GM12878 (cell line): Measurements from ENCODE around the gene MTMR3. TPM values are rescaled to one million over a fixed set of nuclear protein-coding genes. Genes with fewer than 3 reads are reported as not detected.

Experiments
- ATAC-seq: fragments of 200-7000 bp; cut with Tn5 transposase; 3 replicates; pipeline ENCODE4 v1.9.1; 2020; ENCODE audit warnings: mild to moderate bottlenecking, moderate library complexity
- BruUV-seq: library from RNA; stranded (reverse); fragments of 400-500 nt; replicated peaks from 2 replicates; lab custom pipeline; 2021; lab: Mats Ljungman, UMichigan
- CTCF ChIA-PET: fragments of 300-600 bp; sonication (Branson Sonifier 250); formaldehyde crosslinking; extraction: SDS; loops from one replicate; lab custom pipeline; 2021; ENCODE audit warnings: inconsistent platforms; lab: Yijun Ruan, JAX
- POLR2A ChIA-PET: fragments of 350-600 bp; formaldehyde crosslinking; extraction: SDS; loops from one replicate; lab custom pipeline; 2021; ENCODE audit warnings: inconsistent platforms; lab: Charles Lee
- RAD21 ChIA-PET: fragments of 300-600 bp; sonication (Branson Sonifier 250); formaldehyde crosslinking; loops from one replicate; lab custom pipeline; 2023; ENCODE audit warnings: antibody characterized with exemption; ENCODE audit not compliant: unreplicated experiment; lab: Charles Lee
- SMC1A ChIA-PET: fragments of 300-600 bp; sonication (Branson Sonifier 250); formaldehyde crosslinking; loops from one replicate; lab custom pipeline; 2023; ENCODE audit not compliant: unreplicated experiment, uncharacterized antibody; lab: Charles Lee
- DNase-seq: peaks from one replicate; pipeline ENCODE4 v3.0.0-alpha.2; 2011; ENCODE audit warnings: low read depth, low spot score
- FAIRE-seq: peaks from 3 replicates; lab custom pipeline; 2011; peaks lifted over from hg19 to GRCh38; lab: Jason Lieb, UNC
- H2AFZ ChIP-seq: 2 replicates; pipeline ENCODE4 v1.6.0; 2011; ENCODE audit warnings: low read depth, low read length, control low read depth; ENCODE audit not compliant: control insufficient read depth
- H3K27ac ChIP-seq: 2 replicates; pipeline ENCODE4 v1.5.1; 2011; ENCODE audit warnings: control low read depth; ENCODE audit not compliant: control insufficient read depth, insufficient read depth
- H3K27me3 ChIP-seq, 2 experiments: replicated peaks in 1 of 2; 2 replicates each; pipeline versions ENCODE4 v1.6.0 to v1.6.1; 2011; ENCODE audit warnings: low read length in 1 of 2; ENCODE audit not compliant: control insufficient read depth in 2 of 2, insufficient read depth in 2 of 2
- H3K36me3 ChIP-seq, 2 experiments: 2 replicates each; pipeline ENCODE4 v1.5.1; 2011; ENCODE audit warnings: low read length in 1 of 2; ENCODE audit not compliant: control insufficient read depth in 2 of 2, insufficient read depth in 2 of 2
- H3K4me1 ChIP-seq: 2 replicates; pipeline ENCODE4 v1.6.1; 2011; ENCODE audit warnings: mild to moderate bottlenecking, low read length, moderate library complexity, mixed read lengths; ENCODE audit not compliant: control insufficient read depth, insufficient read depth
- H3K4me2 ChIP-seq: 2 replicates; pipeline ENCODE4 v1.6.0; 2011; ENCODE audit warnings: control low read depth; ENCODE audit not compliant: control insufficient read depth, insufficient read depth
- H3K4me3 ChIP-seq: fragments of 200-600 bp; sonication (generic); 2 replicates; pipeline ENCODE4 v1.5.1; 2016
- H3K79me2 ChIP-seq: 2 replicates; pipeline ENCODE4 v1.6.0; 2011; ENCODE audit warnings: low read length; ENCODE audit not compliant: control insufficient read depth, insufficient read depth
- H3K9ac ChIP-seq: 2 replicates; pipeline ENCODE4 v1.8.0; 2011; ENCODE audit warnings: low read length, control low read depth, mixed read lengths; ENCODE audit not compliant: control insufficient read depth, insufficient read depth
- H3K9me3 ChIP-seq: replicated peaks from 3 replicates; pipeline ENCODE4 v1.5.1; 2011; ENCODE audit warnings: mild to moderate bottlenecking, low read length; ENCODE audit not compliant: control insufficient read depth, insufficient read depth
- H4K20me1 ChIP-seq: 2 replicates; pipeline ENCODE4 v1.6.0; 2011; ENCODE audit not compliant: control insufficient read depth, insufficient read depth
- CEBPB ChIP-seq, 2 experiments: fragments of 150-350 bp in 1 of 2; IDR thresholded peaks; 2 replicates each; pipeline ENCODE4 v1.6.1; 2012 to 2014; ENCODE audit warnings: low read depth in 2 of 2, low read length in 2 of 2, borderline replicate concordance in 1 of 2, inconsistent platforms in 1 of 2
- IRF5 ChIP-seq: fragments of 450-650 bp; IDR thresholded peaks from 2 replicates; pipeline ENCODE4 v1.6.1; 2017; ENCODE audit warnings: borderline replicate concordance
- KAT2A ChIP-seq: conservative IDR thresholded peaks from 2 replicates; pipeline ENCODE4 v1.6.1; 2011; ENCODE audit warnings: low read depth, low read length; ENCODE audit not compliant: control insufficient read depth
- POLR2A ChIP-seq: IDR thresholded peaks from 2 replicates; pipeline ENCODE4 v1.6.1; 2011; ENCODE audit warnings: low read depth, mild to moderate bottlenecking, low read length
- STAT1 ChIP-seq: fragments of 450-650 bp; conservative IDR thresholded peaks from 2 replicates; pipeline ENCODE4 v1.6.1; 2014; ENCODE audit warnings: antibody characterized with exemption, mild to moderate bottlenecking
- ZBTB11 ChIP-seq: fragments of 450-650 bp; formaldehyde crosslinking; IDR thresholded peaks from 2 replicates; pipeline ENCODE4 v1.5.0; 2022; ENCODE audit warnings: mild to moderate bottlenecking, missing genetic modification characterization
- WGBS: methylation state at CpG from one replicate; pipeline ENCODE4 v1.1.6; 2016; ENCODE audit warnings: low lambda C conversion rate; ENCODE audit not compliant: insufficient replicate concordance, insufficient coverage; ENCODE audit errors: missing lambda C conversion rate; 5-methylcytosine and 5-hydroxymethylcytosine counted together
- in situ Hi-C: fragments of 300-500 bp; cut with MboI; formaldehyde crosslinking; loops from 9 replicates; pipeline ENCODE4 v1.14.3; 2018; ENCODE audit warnings: mixed read lengths
- intact Hi-C: fragments of 100-400 bp; cut with micrococcal nuclease; formaldehyde crosslinking; loops from one replicate; pipeline ENCODE4 v1.14.2; 2022; ENCODE audit not compliant: unreplicated experiment
- polyA plus RNA-seq, 11 experiments: library from polyadenylated mRNA; depleted of rRNA in 4 of 11; unstranded in 6 of 11; stranded (reverse) in 5 of 11; fragments of >200 nt; fragmentation: Nextera tagmentation in 4 of 11; fragmentation: Illumina TruSeq in 1 of 11; extraction: Ambion mirVana in 4 of 11; extraction: Trizol in 1 of 11; gene quantifications; 1 replicate in 1 of 11; 2 replicates in 10 of 11; pipeline versions ENCODE4 v1.2.1 to v1.2.3, GENCODE V29; 2011 to 2016; ENCODE audit warnings: inconsistent platforms in 2 of 11, missing spikeins in 2 of 11, low read depth in 1 of 11
- total RNA-seq, 4 experiments: library from RNA; depleted of rRNA in 3 of 4; stranded (reverse); fragments of >200 nt in 3 of 4; fragmentation: Illumina TruSeq in 1 of 4; extraction: Trizol in 1 of 4; gene quantifications; 2 replicates each; pipeline versions ENCODE4 v1.2.1 to v1.2.3, GENCODE V29; 2013 to 2021

Gene MTMR3
- total and polyA plus RNA-seq, 10 of the 15 experiments (the other 5 are each of a cell fraction or from before 2014, with no cell fraction given) = 1.4 to 23.7 (median 10.6) TPM

DNA sequence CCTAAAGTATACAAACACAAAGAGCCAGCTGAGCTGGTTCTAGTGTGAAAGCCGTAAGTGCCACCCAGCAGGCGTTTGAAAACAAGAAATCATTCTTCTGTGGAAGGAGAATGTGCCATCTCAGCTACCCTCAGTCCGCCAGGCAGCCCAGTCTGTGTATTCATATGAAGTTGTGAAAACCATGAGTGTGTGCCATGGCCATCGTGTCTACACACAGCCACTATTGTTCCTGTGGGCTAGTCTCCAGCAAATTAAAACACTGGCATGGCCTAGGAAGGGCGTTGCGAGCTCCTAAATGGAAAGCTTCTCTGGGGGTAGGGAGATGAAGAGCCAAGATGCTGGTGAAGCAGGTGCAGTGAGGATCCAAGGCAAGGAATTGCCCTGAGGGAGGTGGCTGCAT lies 145.8 kb downstream of the MTMR3 start:
- POLR2A ChIA-PET = interaction anchor here (0.5 kb wide), 1 partner anchor 1084 kb away, joined by 7 read pairs; no protein-coding TSS in a partner anchor
- FAIRE-seq (no peak), DNase-seq (no peak), ATAC-seq (no peak)
- no peak overlapping the region for H3K9ac ChIP-seq
- no peaks in the 10 kb centered on the region for H3K4me1 ChIP-seq
- peaks cover 6 to 7% of the 10 kb centered on the region in 2 experiments for H3K36me3 ChIP-seq
- SMC1A ChIA-PET = interaction anchor here (1.1 to 1.2 kb wide), 2 partner anchors 47 to 59 kb away, joined by 3 read pairs; no protein-coding TSS in a partner anchor
- H3K4me2 ChIP-seq = no peak overlapping the region
- CTCF ChIA-PET = interaction anchor here (0.7 to 1.8 kb wide), 3 partner anchors 9 to 60 kb away, joined by 3 to 7 read pairs (median 6); no protein-coding TSS in a partner anchor
- no peak overlapping the region for H3K4me3 ChIP-seq
- no peaks in the 10 kb centered on the region for H3K9me3 ChIP-seq
- 86% methylated on average over 6 of the region's 6 CpGs for WGBS
- no TSS peak for BruUV-seq
- RAD21 ChIA-PET = no interaction called here
- H3K27ac ChIP-seq = no peak overlapping the region
- in situ Hi-C loops (no loop called here), intact Hi-C loops (no loop called here)
- no peaks in the 10 kb centered on the region for H3K79me2 ChIP-seq
- no peak overlapping the region for H2AFZ ChIP-seq
- no peaks in the 10 kb centered on the region for H3K27me3 ChIP-seq
- TF ChIP-seq ZBTB11 (CRISPR knock-in tag) (no peak), KAT2A (no peak), CEBPB (IDR thresholded peaks at IDR 0.05; ENCODE audit: borderline replicate concordance in 1 of 2, low read depth in 2 of 2, low read length in 2 of 2) (no peak), IRF5 (no peak), STAT1 (no peak), POLR2A (0 out of 2 replicates have a peak, but pooled peaks have one; percentile 21)
- no peaks in the 10 kb centered on the region for H4K20me1 ChIP-seq
